GM11168 (cell line): ENCODE measurements around the gene DCHS1.
"Not testable (repeated sequence)": the region's sequence is repeated elsewhere in the genome, so short reads cannot be mapped to it uniquely, and the experiment has no call there.

Experiments used
- in situ Hi-C: fragments of 300-500 bp; cut with MboI; formaldehyde crosslinking; loops from one replicate; pipeline ENCODE4 v1.12.0; 2022; ENCODE audit warnings: low sequenced_read_pairs; ENCODE audit not compliant: unreplicated experiment

Gene DCHS1

DNA sequence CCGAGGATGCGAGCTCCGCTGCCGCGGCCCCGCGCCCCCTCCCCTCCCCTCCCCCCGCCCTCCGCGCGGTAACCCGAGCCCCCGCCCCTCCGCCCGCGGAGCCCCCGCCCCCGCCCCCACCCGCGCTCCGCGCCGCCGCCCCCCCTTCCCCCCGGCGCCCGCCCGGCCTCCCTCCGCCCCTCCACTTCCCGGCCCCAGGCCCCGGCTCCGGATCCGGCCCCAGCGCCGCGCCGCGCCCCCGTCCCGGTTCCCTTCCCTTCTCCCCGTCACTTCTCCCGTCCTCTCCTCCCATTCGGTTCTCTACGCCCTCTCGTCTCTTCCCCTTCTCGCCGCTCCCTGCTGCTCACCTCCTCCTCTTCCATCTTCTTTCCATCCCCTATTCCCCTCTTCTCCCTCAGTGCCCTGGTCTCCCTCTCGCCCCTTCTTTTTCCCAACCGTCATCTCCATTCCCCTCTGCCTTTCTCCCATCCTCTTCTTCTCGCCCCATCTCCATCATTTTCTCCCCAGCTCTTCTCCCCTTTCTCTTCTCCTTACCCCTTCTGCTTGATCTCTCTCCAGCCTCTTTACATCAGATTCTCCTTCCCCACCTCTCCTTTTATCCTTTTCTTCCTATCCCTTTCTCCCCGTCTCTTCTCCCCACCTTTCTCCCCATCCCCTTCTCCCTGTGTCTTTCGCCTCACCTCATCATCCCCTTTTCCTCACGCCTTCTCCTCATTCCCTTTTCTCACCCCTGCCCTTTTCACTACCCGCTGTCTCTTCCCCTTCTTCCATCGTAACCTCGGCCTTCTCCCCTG, at the start of gene DCHS1:
Gene DCHS1, minus strand, starts transcription at position 20 of the 794 bp plus-strand sequence. CDS start 14,196 bp downstream, outside the sequence.
- in situ Hi-C loops = no loop called here

DNA sequence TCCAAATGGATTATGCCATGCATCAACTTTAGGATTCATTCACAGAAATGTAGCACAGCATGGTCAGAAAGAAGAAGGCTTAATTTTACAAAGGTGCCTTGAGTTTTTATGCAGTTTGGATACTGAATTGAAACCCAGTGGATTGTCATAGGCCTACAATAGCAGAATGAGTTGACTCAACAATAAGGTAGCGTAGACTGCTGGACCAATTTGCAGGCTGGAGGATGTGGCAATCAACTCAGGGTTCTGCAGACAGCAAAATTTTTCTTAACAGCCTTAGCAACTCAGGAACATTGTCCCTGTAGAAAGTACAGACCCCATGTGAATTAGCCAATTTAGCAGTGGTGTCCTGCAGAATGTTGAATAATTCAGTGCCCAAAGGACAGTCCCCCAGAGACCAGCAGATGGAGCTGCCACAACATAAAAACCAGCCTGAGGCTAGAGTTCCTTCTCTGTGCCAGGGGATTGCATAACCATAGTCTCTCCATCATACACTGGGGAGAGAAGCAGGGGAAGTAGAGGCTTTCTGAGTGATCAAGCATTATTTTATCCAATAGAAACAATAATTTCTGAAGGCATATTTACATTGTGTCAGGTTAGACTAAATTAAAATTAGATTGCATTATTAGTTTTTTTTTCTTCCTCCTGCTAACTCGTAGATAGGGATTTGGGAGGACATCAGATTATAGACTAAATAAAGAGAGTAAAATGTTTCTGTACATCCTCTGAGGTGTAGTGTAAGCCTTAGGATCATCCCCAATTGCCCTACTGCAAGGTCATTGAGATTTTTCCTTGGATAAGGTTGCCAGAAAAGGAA, 47.8 kb upstream of the DCHS1 start:
- in situ Hi-C loops = no loop called here

DNA sequence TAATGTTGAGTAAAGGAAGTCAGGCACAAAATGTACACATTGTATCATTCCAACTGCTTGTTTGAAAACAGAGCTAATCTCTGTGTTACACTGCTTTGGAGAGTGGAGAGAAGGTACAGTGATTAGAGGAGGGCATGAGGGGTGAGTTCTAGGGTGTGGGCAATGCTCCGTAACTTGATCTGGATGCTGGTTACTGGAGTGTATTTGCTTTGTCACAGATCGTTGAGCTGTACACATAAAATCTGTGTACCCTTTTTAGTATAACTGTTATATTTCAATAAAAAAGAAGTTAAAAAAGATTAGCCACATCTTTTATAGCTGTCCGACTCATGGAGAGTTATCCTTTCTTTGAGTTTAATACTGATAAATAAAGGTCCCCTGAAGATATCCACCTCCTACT, 46.3 kb upstream of the DCHS1 start:
- in situ Hi-C loops = not testable (repeated sequence)

DNA sequence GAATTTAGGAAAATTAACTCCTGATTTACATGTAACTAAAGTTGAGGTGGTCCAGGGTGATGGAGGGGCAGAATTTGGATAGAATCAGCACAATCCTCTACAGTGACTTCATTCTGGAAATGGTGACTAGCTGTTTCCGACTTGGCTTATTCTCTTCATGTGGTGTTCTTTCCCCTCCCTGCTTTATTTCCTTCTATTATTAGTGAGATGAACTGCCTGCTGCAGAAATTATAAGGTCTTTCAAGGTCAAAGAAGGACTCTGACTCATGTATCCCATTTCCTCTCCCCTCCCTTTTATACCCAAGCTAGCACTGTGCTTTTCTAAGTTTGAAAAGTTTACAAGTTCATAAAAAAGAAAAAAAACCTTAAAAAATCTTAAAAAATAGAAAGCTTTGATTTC, 39.8 kb upstream of the DCHS1 start:
- in situ Hi-C loops = no loop called here

DNA sequence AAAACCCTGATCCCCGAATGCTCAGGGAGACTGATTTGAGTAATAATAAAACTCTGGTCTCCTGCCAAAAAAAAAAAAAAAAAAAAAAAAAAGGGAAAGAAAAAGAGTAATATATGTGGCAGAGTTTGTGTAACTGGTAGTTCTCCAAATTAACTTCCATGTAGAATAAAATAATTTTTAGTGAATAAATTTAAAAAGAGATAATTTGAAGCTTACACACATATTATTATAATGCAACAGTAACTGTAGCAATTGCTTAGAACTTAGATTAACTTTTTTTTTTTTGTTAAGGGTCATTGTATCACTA, 38.6 kb upstream of the DCHS1 start:
- in situ Hi-C loops = no loop called here

DNA sequence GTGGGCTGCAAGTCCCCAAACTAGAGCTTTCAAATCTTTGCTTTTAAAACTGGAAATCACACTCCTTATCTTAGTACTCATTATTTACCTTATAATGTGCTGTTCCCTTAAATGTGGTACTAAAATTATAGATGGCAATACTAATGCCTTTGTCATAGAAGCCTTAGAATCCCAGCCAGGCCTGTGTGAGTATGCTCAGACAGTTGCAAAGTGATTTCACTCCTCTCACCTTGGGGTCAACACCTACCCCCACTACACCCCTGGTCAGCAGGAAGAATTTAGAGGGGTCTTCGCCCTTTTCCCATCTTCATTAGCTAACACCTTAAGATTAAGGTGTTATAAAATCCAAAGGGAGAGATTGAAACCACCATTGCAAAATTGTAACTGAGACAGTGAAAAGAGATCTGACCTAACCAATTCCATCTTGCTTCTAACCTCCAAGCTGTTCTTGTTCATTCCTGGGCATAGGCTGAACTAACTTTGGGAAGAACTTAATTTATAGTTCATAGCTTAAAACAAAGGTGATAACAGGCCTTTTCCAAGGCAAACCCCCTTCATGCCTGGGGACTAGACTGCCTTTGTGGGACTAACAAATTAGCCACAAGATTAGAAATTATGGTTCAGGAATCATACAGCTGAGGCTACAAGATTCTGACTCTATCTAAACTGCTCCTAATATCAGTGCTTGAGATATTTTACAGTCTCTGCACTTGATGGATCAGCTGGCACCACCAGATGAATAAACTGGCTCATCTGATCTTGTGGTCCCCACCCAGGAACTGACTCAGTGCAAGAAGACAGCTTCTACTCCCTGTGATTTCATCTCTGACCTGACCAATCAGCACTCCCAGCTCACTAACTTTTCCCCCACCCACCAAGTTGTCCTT, 38.0 kb upstream of the DCHS1 start:
- in situ Hi-C loops = no loop called here

- in situ Hi-C loops = no loop called here
Measured at GRCh38 chr11:6692128-6692527, 36.5 kb upstream of the DCHS1 start.

- in situ Hi-C loops = not testable (repeated sequence)
Measured at GRCh38 chr11:6690431-6691132, 35.0 kb upstream of the DCHS1 start.

DNA sequence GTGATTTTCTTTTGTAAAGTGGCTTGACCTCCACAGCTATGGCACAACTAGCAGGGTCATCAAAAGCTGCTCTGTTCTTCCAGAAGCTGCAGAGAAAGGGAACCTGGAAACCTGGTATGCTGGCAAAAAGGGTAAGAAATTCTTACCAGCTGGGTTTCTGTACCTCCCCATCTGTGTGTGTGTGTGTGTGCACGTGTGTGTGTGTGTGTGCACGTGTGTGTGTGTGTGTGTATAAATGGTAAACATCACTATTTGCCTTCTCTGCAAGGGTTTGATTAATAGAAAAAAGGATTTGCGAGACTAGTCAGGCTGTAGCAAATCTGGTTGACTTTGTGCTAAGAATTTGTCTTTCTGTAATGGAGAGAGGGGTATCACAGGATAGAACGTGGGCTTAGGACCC, 32.3 kb upstream of the DCHS1 start:
- in situ Hi-C loops = no loop called here

DNA sequence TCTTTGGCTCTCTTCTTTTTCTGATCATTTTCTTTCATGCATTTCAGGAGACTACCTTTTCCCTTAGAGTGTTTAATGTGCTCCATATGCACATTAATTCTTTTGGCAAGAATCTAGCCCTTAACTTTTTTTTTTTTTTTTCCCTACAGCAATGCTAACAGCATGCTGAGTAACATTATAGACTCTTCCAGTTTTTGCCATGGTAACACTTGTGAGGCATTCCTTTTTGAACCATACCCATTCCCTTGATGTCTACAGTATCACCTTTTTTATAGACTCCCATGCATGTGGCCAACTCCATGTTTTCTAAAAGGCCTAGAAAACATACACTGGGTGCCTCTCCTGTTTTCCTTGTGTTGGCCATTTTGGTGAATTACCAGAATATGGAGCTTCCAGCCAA, 30.4 kb upstream of the DCHS1 start:
- in situ Hi-C loops = no loop called here

DNA sequence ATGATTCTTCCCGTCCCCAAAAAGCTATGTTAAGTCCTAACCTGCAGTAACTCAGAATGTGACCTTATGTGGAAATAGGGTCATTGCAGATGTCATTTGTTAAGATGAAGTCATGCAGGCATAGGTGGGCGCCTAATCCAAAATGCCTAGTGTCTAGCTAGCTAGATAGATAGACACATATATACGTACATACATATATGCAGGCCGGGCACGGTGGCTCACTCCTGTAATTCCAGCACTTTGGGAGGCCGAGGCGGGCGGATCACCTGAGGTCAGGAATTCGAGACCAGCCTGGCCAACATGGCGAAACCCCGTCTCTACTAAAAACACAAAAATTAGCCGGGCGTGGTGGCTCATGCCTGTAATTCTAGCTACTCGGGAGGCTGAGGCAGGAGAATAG, 28.5 kb upstream of the DCHS1 start:
- in situ Hi-C loops = not testable (repeated sequence)

- in situ Hi-C loops = no loop called here
Measured at GRCh38 chr11:6682936-6683861, 27.6 kb upstream of the DCHS1 start, which contains the start of gene MRPL17. TSS of gene MRPL17 (minus strand) at chr11:6683340. CDS start at chr11:6683296, 44 bp downstream.

DNA sequence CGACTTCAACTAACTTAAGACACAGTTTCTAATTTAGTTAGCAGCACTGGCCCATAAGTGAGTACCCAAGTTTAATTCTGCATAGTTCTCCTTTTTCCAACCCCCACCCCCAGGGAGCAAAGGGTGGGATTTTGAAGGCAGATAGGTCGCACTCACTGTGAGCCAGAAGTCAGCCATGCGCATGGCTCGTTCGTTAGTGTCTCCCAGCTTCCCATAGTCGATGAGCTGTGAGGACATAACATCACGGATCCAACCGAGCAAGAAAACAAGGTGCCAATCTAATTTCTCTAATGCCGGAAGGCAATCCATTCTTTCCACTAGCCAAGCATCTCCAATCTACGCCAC, 27.0 kb upstream of the DCHS1 start:
- in situ Hi-C loops = no loop called here

- in situ Hi-C loops = no loop called here
Measured at GRCh38 chr11:6681949-6682348, 26.3 kb upstream of the DCHS1 start.

DNA sequence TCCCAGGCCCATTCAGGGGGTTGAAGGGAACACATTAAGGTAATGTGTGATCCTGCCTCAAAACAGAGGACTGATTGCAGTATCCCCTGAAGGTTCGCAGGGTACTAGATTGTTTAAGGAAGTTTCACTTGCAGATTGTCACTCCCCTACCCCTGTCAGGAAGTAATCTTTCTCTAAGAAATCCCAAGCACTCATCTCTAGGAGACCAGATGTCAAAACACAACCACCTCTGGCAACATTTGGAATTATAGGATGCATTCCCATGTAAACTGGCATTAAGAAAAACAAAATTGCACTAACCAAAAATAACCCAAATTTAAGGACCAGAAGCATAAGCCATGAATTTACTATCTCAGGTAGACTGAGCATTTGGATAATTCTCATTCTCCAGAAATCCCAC, 25.9 kb upstream of the DCHS1 start:
- in situ Hi-C loops = no loop called here

DNA sequence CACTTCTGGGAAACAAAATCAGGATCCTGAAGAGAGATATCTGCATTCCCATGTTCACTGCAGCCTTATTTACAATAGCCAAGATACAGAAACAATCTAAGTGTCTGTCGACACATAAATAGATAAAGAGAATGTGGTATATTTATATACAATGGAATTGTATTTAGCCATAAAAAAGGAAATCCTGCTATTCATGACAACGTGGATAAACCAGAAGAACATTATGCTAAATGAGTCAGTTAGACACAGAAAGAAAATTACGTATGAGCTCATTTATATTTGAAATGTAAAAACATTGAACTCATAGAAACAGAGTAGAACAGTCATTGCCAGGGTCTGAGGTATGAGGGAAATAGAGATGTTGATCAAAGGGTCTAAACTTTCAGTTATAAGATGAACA, 21.4 kb upstream of the DCHS1 start:
- in situ Hi-C loops = no loop called here

DNA sequence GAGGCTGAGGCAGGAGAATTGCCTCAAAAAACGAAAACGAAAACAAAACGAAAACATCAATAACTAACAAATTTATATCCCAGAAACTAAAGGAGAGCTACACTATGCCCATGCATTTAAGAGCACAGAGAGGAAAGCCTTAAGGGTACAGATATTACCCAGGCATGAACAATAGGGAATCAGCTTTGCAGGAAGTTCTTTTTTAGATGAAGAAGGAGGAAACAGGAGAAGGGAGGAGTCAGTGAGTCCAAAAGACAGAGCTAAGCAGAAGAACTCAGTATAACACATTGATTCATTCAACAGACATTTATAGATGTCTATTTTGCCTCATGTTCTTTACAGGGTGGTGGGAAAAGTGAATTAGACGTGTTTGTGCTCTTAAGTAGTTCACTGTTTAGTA, 19.3 kb upstream of the DCHS1 start:
- in situ Hi-C loops = no loop called here

DNA sequence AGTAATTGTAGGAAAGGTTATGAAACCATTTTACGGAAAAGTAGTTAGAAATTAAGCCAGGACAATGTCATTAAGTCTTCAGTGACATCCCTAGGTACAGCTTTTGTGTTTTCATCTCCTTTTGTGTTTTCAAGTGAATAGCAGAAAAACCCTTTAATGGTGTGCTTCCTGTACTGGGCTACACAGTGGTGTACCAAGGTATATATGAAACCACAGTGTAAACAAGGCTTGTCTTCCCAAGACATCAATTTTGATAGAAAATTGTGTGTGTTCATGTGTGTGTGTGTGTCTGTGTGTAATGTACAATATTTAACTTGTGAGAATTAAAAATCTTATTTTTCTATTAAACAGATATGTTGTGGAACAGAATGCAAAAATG, 18.6 kb upstream of the DCHS1 start:
- in situ Hi-C loops = no loop called here

- in situ Hi-C loops = no loop called here
Measured at GRCh38 chr11:6673523-6674218, 18.1 kb upstream of the DCHS1 start.
